ENCODE data around the gene ARL16. TPM values are rescaled to one million over a fixed set of nuclear protein-coding genes. Genes with fewer than 3 reads are reported as not detected.

ARL16 gene
- total and polyA plus RNA-seq, 2 experiments from 2014 or later, result 40.4 to 54.9 TPM

- TF ChIP-seq, protein P1, sequence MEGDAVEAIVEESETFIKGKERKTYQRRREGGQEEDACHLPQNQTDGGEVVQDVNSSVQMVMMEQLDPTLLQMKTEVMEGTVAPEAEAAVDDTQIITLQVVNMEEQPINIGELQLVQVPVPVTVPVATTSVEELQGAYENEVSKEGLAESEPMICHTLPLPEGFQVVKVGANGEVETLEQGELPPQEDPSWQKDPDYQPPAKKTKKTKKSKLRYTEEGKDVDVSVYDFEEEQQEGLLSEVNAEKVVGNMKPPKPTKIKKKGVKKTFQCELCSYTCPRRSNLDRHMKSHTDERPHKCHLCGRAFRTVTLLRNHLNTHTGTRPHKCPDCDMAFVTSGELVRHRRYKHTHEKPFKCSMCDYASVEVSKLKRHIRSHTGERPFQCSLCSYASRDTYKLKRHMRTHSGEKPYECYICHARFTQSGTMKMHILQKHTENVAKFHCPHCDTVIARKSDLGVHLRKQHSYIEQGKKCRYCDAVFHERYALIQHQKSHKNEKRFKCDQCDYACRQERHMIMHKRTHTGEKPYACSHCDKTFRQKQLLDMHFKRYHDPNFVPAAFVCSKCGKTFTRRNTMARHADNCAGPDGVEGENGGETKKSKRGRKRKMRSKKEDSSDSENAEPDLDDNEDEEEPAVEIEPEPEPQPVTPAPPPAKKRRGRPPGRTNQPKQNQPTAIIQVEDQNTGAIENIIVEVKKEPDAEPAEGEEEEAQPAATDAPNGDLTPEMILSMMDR (conservative IDR thresholded peaks at IDR 0.05; ENCODE audit: low read depth in 2 of 2), result no peak
- TF ChIP-seq EZH2 (IDR thresholded peaks at IDR 0.05; ENCODE audit: low read depth, unreplicated experiment), result no peak
- TF ChIP-seq CREB1 (CRISPR knock-in tag; IDR thresholded peaks at IDR 0.05; ENCODE audit: low read depth), result no peak
- no peak for TF ChIP-seq ETS1 (IDR thresholded peaks at IDR 0.05)
These were observed 21.6 kb downstream of the ARL16 start (continued) for GRCh38 chr17:81662002-81662401.

DNA sequence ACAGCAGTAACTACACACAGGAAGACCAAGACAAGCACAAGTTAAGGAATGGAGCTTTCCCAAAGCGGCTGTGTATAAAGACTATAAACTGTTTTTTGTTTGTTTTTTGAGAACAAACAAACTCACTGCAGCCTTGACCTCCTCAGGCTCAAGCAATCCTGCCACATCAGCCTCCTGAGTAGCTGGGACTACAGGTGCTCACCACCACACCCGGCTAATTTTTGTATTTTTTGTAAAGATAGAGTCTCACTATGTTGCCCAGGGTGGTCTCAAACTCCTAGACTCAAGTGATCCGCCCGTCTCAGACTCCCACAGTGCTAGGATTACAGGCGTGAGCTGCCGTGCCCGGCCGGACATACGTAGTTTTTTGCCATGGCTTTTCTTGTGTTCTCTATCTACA lies 23.2 kb downstream of the ARL16 start:
- no peak overlapping the region for H3K4me3 ChIP-seq
- H3K27ac ChIP-seq (ENCODE audit: low read depth), result no peak overlapping the region
- peaks cover 11% of the 10 kb centered on the region for H3K36me3 Mint-ChIP-seq (ENCODE audit: low read depth)
- H3K27ac Mint-ChIP-seq, result no peak overlapping the region
- H3K4me2 ChIP-seq, result no peak overlapping the region
- no peaks in the 10 kb centered on the region for H3K36me3 ChIP-seq (ENCODE audit: insufficient read depth)
- H3K4me3 Mint-ChIP-seq, result no peak overlapping the region
- H2AFZ ChIP-seq, result no peak overlapping the region
- peaks cover 7% of the 10 kb centered on the region; the same call in 1 of the 2 replicates for H3F3A ChIP-seq (replicated peaks; ENCODE audit: low read depth)
- ATAC-seq (no peak), DNase-seq (ENCODE audit: low spot score) (no peak)
- H4K20me1 ChIP-seq (replicated peaks; ENCODE audit: insufficient read depth), result no peaks in the 10 kb centered on the region
- peaks cover 5% of the 10 kb centered on the region; the same call in 1 of the 3 replicates for H3K4me1 Mint-ChIP-seq
- H3K27me3 ChIP-seq (ENCODE audit: insufficient read depth), result no peaks in the 10 kb centered on the region
- H3K9me3 Mint-ChIP-seq, result no peaks in the 10 kb centered on the region
- H3K27me3 Mint-ChIP-seq (ENCODE audit: insufficient read depth, low read depth, poor library complexity), result peaks cover 5% of the 10 kb centered on the region
- H3K79me2 ChIP-seq (replicated peaks; ENCODE audit: insufficient read depth), result 0 out of 2 replicates have a peak, but pooled peaks cover 3% of the 10 kb centered on the region
- TF ChIP-seq EZH2 (IDR thresholded peaks at IDR 0.05; ENCODE audit: low read depth, unreplicated experiment) (no peak), STAT1 (IDR thresholded peaks at IDR 0.05; ENCODE audit: unreplicated experiment) (no peak), JUNB (IDR thresholded peaks at IDR 0.05; ENCODE audit: unreplicated experiment) (no peak), EZH2phosphoT487 (IDR thresholded peaks at IDR 0.05; ENCODE audit: unreplicated experiment) (no peak), REST (IDR thresholded peaks at IDR 0.05; ENCODE audit: unreplicated experiment) (no peak)
- H3K9me2 ChIP-seq (ENCODE audit: insufficient read depth), result no peaks in the 10 kb centered on the region
- H3K4me1 ChIP-seq (ENCODE audit: insufficient read depth), result peaks cover 7% of the 10 kb centered on the region

Measured in GM23338 (cell line).